ENCODE measurements around the gene TWSG1.
"Not testable (repeated sequence)": the region's sequence is repeated elsewhere in the genome, so short reads cannot be mapped to it uniquely, and the experiment has no call there.

The TWSG1 gene

DNA sequence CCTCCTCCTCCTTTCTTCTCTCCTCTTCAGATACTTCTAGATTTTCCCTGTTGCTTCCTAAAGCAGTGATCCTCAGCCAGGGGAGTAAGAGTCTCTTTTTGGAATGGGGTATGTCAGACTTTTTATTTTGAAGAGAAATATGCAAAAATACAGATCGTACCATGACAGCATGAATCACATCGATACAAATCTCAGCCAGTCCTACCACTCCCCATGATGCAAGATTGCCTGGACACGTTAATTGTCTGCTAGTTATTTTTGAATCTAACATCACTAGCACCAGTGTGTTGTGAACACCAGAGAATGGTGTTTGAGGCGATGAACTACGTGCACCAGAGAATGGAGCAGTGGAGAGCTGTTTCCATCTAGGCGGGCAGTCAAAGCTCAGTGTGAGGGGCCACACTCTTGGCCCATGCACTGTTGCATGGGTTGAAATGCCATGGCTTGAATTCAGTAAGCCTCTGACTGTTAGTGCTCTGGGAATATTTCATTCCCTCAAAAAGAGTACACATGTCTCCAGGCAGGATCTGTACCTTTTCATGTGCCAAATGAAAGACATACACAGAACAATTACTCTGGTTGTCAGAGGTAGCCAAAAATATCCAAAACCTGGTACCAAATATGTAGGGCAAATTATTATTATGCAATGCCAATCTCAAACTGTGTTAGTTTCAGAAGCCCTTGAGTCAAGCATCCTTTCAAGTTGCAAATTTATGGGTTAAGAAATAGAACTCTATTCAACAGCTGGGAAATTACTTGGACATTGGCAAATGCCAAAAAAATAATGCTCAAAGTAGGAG lies 94.5 kb downstream of the TWSG1 start:
- no peak for FAIRE-seq

DNA sequence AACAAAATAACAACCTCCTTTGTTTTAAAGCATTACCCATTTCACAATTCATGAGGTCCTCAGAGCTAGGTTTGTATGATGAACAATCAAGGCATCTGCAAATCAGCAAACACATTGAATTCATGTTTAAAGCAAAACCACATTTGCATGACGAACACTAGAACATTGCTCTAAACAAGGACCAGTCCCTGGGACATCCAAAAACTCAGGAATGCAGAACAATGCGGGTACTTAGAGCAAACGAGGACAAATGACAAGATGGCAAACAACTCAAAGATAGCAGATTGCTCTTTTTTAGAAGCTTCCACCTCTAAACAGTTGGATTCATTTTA lies 95.1 kb downstream of the TWSG1 start:
- no peak for FAIRE-seq

DNA sequence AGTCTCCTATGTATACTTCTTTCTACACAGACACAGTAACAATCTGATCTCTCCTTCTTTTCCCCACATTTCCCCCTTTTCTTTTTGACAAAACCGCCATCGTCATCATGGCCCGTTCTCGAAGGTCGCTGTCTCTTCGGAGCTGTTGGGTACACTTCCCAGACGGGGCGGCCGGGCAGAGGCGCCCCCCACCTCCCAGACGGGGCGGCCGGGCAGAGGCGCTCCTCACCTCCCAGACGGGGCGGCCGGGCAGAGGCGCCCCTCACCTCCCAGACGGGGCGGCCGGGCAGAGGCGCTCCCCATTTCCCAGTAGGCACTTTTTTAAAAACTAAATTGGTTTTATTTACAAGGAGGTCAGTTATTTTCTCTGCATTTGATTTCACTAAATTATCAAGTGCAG lies 95.7 kb downstream of the TWSG1 start:
- FAIRE-seq = not testable (repeated sequence)

DNA sequence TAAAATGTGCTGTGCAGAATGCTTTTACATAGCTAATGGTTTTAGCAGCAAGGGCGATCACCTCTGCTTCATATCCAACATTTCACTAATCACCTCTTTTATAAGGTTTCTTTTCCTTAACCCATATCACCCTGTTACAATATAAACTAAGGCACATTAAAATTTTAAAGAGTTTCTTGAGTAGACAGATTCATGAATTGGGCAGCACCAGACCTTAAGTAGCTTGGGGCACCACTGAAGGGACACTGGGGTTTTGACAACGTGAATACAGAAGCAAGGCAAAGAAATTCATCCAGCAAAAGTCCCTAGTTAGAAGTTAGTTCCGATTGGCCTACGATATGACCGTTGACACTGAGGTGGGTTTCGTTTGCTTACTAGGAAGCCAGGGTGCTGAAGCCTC lies 96.7 kb downstream of the TWSG1 start:
- FAIRE-seq = no peak

DNA sequence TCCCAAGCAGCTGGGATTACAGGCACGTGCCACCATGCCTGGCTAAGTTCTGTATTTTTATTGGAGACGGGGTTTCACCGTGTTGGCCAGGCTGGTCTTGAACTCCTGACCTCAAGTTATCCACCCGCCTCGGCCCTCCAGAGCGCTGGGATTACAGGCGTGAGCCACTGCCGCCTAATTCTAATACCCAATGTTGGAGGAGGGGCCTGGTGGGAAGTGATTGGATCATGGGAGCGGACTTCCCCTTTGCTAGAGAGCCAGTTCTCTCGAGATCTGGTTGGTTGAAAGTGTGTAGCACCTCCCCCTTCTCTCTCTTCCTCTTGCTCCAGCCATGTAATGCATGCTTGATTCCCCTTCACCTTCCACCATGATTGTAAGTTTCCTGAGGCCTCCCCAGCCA lies 98.5 kb downstream of the TWSG1 start:
- not testable (repeated sequence) for FAIRE-seq

DNA sequence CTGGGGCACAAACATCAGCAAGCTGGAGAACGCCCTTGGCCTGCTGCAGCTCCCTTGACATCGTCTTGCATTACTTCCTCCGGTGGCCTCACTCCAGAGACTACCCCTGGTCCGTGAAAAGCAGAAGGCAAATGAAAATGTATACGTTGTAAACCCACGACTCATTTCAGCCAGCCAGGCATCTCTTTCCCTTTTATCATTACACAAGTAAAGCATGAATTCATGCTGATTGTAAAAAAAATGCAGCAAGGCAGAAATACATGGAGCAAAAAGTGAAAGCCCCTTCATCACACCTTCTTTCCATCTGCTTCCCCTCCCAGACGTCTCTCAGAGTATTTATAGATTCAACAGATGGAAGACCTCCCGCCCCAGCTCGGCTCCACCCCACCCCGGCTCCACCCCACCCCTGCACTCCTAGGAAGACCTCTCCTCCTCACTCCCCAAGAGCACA lies 99.1 kb downstream of the TWSG1 start:
- FAIRE-seq = no peak

DNA sequence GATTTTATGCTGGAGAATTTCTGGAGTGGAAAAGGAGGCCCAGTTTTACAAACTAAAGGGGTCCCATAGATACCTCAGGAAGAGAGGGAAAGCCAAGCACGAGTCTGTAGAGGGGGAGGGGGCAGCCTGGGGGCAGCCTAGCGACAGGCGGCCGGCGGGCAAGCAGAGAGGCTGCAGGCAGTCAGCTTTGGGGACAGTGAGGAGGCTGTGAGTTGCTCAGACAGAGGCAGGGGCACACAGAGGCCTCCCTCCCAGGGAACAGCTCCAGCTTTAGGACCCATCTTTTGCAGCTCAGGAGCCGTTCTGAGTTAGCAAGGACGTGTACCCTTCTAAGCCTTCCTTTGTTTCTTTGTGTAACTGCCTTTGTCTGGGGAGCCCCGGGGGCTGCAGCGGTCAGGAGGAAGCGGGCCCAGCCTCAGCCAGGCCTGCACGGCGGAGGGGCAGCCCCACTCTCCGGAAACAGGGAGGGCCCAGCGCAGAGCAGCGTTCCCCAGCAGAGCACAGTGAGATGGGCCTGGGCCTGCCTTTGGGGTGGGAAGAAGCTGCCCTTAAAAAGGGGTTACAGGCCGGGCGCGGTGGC lies 99.6 kb downstream of the TWSG1 start:
- no peak for FAIRE-seq

DNA sequence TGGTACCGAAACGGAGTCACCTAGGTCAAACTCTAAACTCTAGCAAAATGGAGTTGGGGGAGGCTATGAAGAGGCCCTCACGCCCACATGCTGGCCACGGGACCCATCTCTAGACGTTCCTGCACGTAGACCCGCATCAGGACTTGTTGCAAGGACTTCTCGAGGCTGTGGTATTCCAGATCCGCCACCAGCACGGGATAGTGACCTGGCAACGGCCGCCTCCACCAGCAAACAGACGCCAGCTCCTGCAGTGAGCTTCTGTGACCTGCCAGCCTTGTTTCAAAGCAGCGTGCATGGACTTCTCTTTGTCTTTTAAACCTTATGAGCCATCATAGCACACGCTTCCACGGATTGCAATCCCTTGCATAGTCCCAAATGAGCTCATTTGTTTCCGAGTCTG lies 100.5 kb downstream of the TWSG1 start:
- no peak for FAIRE-seq

DNA sequence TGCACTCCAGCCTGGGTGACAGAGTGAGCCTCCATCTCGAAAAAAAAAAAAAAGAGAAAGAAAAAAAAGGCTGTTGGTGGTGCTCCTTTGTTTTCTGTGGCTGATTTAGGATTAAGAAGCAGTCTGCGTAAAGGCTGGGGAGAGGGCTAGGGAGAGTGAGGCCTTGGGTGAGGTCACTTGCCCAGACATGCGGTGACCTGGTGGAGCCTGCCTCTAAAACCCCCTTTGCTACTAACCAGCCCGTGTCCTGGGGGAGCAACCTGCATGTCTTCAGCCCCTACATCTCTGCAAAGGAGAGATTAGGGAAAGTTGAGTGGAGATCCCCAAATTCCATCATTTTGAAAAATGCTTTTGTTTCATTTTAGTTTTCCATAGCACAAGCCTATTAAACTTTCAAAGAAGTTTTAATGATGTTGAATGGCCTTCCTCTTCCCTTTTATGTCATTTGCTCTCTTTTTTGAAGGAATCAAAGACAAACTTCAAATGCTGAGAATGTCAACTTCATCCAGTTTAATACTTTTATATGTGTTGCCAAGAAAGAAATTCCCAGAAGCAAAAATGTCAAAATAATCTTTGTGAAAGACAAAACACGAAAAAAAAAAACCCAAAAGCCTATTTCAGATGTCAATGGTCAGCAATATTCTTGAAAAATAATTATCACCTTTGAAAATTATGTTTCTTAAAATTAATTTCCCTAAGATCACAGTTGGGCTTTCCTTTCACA lies 101.8 kb downstream of the TWSG1 start:
- no peak for FAIRE-seq

DNA sequence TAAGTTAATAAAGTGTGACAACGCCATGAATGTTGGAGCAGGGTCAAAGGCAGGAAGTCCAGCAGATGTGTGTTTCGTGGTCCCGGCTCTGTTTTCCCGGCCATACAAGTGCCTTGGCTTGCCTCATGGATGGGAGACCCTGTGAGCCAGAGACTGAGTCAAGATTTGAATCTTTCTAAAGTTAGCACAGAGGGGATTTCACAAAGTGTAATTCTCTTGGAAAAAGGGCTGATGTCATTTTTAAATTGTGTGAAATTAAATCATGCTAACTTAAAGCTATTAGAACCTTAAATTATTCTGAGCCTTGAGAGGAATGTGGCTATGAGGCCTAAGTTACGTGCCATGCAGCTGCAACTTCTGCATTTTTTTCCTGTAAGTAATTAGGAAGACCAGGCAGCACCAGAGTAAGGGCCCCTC lies 102.5 kb downstream of the TWSG1 start:
- FAIRE-seq = no peak

DNA sequence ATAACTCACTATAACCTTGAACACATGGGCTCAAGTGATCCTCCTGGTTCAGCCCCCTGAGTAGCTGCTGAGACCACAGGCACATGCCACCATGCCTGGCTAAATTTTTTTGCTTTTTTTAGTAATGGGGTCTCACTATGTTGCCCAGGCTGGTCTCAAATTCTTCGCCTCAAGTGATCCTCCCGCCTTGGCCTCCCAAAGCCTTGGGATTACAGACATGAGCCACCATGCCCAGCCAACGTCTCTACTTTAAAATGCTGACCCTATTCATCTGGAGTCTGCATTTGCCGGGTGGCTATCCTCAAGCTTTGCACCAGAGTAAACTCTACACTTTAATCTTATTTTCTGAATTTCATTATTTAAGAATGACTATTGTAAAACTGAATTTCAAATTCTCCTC lies 103.1 kb downstream of the TWSG1 start:
- FAIRE-seq = no peak

DNA sequence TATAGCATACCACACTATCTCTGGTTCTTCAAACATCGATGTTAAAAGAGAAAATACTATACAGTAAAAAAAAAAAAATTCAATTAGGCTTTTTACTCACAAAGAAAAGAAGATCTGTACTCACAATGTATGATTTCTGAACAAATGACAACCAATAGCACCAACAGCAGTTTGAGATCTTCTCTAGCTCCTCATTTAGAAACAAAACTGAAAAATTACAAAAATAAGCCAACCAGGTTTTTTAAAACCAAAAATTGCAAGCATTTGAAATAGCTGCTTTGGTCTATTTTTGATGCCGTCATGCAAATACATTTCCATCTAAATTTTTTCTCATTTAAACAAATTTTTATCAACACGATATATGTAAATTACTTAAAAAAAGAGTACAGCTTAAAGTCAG lies 106.5 kb downstream of the TWSG1 start:
- FAIRE-seq = no peak

DNA sequence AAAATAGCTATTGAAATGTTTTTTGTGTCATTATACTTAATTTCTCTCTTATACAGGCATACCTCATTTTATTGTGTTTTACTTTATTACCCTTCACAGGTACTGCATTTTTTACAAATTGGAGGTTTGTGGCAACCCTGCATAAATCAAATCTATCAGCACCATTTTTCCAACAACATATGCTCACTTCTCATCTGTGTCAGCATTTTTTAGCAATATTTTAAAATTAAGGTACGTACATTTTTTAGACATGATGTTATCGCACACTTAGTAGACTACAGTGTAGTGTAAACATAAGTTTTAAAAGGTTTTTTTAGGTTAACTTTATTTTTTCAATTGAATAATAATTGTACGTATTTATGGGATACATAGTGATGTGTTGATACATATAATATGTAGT lies 110.0 kb downstream of the TWSG1 start:
- FAIRE-seq = no peak

DNA sequence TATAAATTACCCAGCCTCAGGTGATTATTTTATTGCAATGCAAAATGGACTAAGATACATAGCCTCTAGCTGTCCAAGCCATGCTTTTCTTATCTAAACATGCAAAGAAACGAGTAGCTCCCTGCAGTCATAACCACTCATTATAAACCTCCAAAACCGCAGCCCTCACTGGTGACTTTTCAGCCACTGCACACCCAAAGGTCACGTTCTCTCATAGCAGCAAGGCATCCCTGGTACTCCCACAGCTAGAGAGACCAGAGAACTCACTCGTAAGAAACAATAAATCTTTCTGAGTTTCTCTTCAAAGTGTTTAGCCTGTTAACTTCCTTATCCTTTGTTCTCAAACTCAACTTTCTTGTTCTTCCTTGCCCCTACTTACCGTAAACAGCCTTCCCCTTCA lies 112.3 kb downstream of the TWSG1 start:
- FAIRE-seq = no peak

DNA sequence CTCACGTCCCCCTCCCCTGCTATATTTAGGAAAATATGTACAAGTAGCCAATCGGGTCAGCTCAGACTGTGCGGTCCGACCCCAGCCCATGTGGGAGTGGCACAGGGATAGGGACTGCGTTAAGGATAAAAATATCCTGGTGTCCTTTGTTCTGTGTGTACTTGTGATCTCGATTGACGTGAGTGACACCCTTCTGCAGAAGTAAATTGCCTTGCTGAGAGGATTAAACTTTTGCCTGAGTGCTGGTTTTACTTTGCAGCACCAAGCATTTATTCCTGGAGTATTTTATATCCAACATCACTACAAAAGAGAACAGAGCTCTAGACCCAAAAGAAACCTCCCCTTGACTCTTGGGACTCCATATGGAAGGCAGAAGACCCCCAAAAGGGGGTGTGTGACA lies 112.8 kb downstream of the TWSG1 start:
- FAIRE-seq = no peak

DNA sequence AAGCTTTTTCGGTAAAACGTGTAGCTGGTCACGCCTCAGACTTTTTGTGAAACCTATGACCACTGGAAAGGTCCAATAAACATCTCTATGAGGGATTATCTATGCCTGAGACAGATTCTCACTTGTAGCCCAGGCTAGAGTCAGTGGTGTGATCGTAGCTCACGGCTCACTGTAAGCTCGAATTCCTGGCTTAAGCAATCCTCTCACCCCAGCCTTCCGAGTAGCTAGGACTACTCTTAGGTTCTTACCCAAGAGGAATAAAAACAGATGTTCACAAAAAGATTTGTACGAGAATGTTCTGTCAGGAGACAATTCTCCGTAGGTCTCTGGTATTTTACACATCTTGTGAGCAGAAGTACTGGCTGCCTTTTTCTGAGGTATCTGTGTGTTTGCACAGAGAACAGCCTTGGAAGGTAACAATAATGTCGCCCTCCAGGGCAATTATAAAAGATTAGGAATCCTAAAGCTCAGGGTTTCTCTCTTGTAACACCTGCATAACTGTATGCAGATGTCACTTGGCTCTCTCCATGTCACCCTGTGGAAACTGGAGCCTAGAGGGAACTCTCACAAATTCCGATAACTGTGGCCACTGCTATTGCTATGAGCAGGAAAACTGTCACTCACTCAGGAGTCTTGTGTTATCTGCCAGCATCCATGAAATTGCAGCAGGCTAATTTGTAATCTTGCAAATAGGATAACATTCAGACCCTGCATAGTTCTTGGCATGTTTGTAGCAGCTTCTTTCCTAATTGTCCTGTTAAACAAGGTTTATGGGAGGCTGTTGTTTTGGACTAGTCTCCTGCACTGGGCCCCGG lies 115.2 kb downstream of the TWSG1 start:
- no peak for FAIRE-seq

DNA sequence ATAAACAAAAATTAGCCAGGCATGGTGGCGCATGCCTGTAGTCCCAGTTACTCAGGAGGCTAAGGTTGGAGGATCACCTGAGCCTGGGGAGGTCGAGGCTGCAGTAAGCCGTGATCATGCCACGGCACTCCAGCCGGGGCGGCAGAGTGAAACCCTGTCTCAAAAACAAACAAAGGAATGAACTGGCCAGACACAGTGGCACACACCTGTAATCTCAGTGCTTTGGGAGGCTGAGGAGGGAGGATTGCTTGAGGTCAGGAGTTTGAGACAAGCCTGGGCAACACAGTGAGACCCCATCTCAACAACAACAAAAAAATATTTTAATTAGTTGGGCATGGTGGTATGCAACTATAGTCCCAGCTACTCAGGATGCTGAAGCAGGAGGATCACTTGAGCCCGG lies 116.3 kb downstream of the TWSG1 start:
- not testable (repeated sequence) for FAIRE-seq

Data from TTC549 (cell line).